MCF 10A (cell line): ENCODE measurements around the gene ADAMTS6. TPM values are rescaled to one million over a fixed set of nuclear protein-coding genes. Genes with fewer than 3 reads are reported as not detected.

Experiments used
- BruUV-seq: library from RNA; stranded (reverse); fragments of 400-500 nt; replicated peaks from 2 replicates; lab custom pipeline; 2021; lab: Mats Ljungman, UMichigan
- CTCF ChIA-PET: fragments of 300-600 bp; sonication (Branson Sonifier 250); formaldehyde crosslinking; extraction: SDS; loops from one replicate; lab custom pipeline; 2021; ENCODE audit warnings: antibody characterized with exemption, inconsistent platforms; lab: Yijun Ruan, JAX
- POLR2A ChIA-PET: fragments of 300-600, 350-650 bp; sonication (Branson Sonifier 250); formaldehyde crosslinking; extraction: SDS; loops from one replicate; lab custom pipeline; 2020; ENCODE audit warnings: antibody characterized with exemption, inconsistent platforms; lab: Yijun Ruan, JAX
- DNase-seq: peaks from one replicate; pipeline ENCODE4 v3.0.0-alpha.2; 2018; ENCODE audit not compliant: unreplicated experiment
- H3K27ac Mint-ChIP-seq: one replicate; pipeline ENCODE4 v1.8.0; 2022; ENCODE audit warnings: mild to moderate bottlenecking, low read depth, mixed read lengths; ENCODE audit not compliant: unreplicated experiment
- H3K27me3 Mint-ChIP-seq: one replicate; pipeline ENCODE4 v1.8.0; 2022; ENCODE audit warnings: mixed read lengths; ENCODE audit not compliant: insufficient read depth, unreplicated experiment
- H3K36me3 Mint-ChIP-seq: one replicate; pipeline ENCODE4 v1.8.0; 2022; ENCODE audit warnings: mild to moderate bottlenecking, moderate library complexity, mixed read lengths; ENCODE audit not compliant: insufficient read depth, unreplicated experiment
- H3K4me1 Mint-ChIP-seq: one replicate; pipeline ENCODE4 v1.8.0; 2022; ENCODE audit warnings: mixed read lengths; ENCODE audit not compliant: insufficient read depth, unreplicated experiment
- H3K4me3 Mint-ChIP-seq: one replicate; pipeline ENCODE4 v1.8.0; 2022; ENCODE audit warnings: mild to moderate bottlenecking, moderate library complexity, mixed read lengths; ENCODE audit not compliant: unreplicated experiment
- H3K9me3 Mint-ChIP-seq: one replicate; pipeline ENCODE4 v1.8.0; 2022; ENCODE audit warnings: mixed read lengths; ENCODE audit not compliant: unreplicated experiment
- CTCF ChIP-seq: fragments of 200-600 bp; IDR thresholded peaks from one replicate; pipeline ENCODE4 v1.8.0; 2022; ENCODE audit warnings: antibody characterized with exemption, mild to moderate bottlenecking; ENCODE audit not compliant: unreplicated experiment
- intact Hi-C: fragments of 100-400 bp; cut with micrococcal nuclease; formaldehyde crosslinking; loops from 2 replicates; pipeline ENCODE4 v1.14.1; 2022
- total RNA-seq: library from RNA; stranded (reverse); gene quantifications from 2 replicates; pipeline ENCODE4 v1.2.3, GENCODE V29; 2022

Gene ADAMTS6
- total RNA-seq, 1 experiment from 2014 or later: 17.8 TPM

GRCh38 chr5:65485405-65485804 lies 3.7 kb upstream of the ADAMTS6 start:
- no peaks in the 10 kb centered on the region for H3K27me3 Mint-ChIP-seq
- no peak overlapping the region for H3K4me3 Mint-ChIP-seq
- peaks cover 6% of the 10 kb centered on the region for H3K36me3 Mint-ChIP-seq
- no peak for TF ChIP-seq CTCF
- no peak for DNase-seq
- ChIA-PET CTCF (interaction anchor here (0.6 to 10.1 kb wide), 7 partner anchors 368 to 850 kb away, joined by 3 to 143 read pairs (median 7); no protein-coding TSS in a partner anchor), POLR2A (no interaction called here)
- intact Hi-C loops: no loop called here
- no peaks in the 10 kb centered on the region for H3K4me1 Mint-ChIP-seq
- H3K9me3 Mint-ChIP-seq: no peaks in the 10 kb centered on the region
- BruUV-seq: no TSS peak
- H3K27ac Mint-ChIP-seq: no peak overlapping the region

- no TSS peak for BruUV-seq
- DNase-seq: peak; percentile 72
- Mint-ChIP-seq H3K9me3 (no peaks in the 10 kb centered on the region), H3K4me3 (no peak overlapping the region), H3K27me3 (no peaks in the 10 kb centered on the region), H3K4me1 (no peaks in the 10 kb centered on the region), H3K27ac (peak overlapping the region; percentile 92), H3K36me3 (peaks cover 6% of the 10 kb centered on the region)
- POLR2A ChIA-PET: interaction anchor here (0.7 to 4.0 kb wide), 9 partner anchors 11 to 673 kb away, joined by 3 to 26 read pairs (median 3); partner anchors contain the start of genes CENPK and PPWD1
- intact Hi-C loops: loop anchor here (1.0 to 5.0 kb wide), 6 partner anchors 276 to 848 kb away; no protein-coding TSS in a partner anchor
- peak; percentile 59 for TF ChIP-seq CTCF
- CTCF ChIA-PET: interaction anchor here (0.5 to 10.1 kb wide), 30 partner anchors 8 to 858 kb away, joined by 3 to 143 read pairs (median 4); partner anchors contain the start of genes CENPK and PPWD1
These were observed 2.0 kb upstream of the ADAMTS6 start for GRCh38 chr5:65483546-65484346.

- no peaks in the 10 kb centered on the region for H3K27me3 Mint-ChIP-seq
- POLR2A ChIA-PET: interaction anchor here (0.6 to 4.0 kb wide), 18 partner anchors 14 to 847 kb away, joined by 3 to 26 read pairs (median 3); partner anchors contain the start of genes CENPK, PPWD1 and SREK1IP1
These were observed 1.2 kb upstream of the ADAMTS6 start for GRCh38 chr5:65482736-65483545.

More at GRCh38 chr5:65482736-65483545, 1.2 kb upstream of the ADAMTS6 start:
- BruUV-seq: no TSS peak
- CTCF ChIA-PET: interaction anchor here (0.5 to 10.1 kb wide), 48 partner anchors 9 to 858 kb away, joined by 3 to 143 read pairs (median 4); partner anchors contain the start of genes CENPK and PPWD1
- Mint-ChIP-seq H3K9me3 (no peaks in the 10 kb centered on the region), H3K27ac (peak overlapping the region; percentile 92), H3K36me3 (peaks cover 6% of the 10 kb centered on the region), H3K4me1 (no peaks in the 10 kb centered on the region), H3K4me3 (no peak overlapping the region)
- TF ChIP-seq CTCF: no peak
- DNase-seq: peak; percentile 49
- intact Hi-C loops: loop anchor here (1.0 to 5.0 kb wide), 6 partner anchors 276 to 848 kb away; no protein-coding TSS in a partner anchor
